GM15510 (cell line): ENCODE data around the gene SCIN.

ENCODE experiments used
- POLR2A ChIP-seq: IDR thresholded peaks from 3 replicates; pipeline ENCODE4 v1.6.1; 2011; ENCODE audit warnings: borderline replicate concordance; ENCODE audit not compliant: insufficient read length; ENCODE audit errors: extremely low read depth

Gene SCIN

DNA sequence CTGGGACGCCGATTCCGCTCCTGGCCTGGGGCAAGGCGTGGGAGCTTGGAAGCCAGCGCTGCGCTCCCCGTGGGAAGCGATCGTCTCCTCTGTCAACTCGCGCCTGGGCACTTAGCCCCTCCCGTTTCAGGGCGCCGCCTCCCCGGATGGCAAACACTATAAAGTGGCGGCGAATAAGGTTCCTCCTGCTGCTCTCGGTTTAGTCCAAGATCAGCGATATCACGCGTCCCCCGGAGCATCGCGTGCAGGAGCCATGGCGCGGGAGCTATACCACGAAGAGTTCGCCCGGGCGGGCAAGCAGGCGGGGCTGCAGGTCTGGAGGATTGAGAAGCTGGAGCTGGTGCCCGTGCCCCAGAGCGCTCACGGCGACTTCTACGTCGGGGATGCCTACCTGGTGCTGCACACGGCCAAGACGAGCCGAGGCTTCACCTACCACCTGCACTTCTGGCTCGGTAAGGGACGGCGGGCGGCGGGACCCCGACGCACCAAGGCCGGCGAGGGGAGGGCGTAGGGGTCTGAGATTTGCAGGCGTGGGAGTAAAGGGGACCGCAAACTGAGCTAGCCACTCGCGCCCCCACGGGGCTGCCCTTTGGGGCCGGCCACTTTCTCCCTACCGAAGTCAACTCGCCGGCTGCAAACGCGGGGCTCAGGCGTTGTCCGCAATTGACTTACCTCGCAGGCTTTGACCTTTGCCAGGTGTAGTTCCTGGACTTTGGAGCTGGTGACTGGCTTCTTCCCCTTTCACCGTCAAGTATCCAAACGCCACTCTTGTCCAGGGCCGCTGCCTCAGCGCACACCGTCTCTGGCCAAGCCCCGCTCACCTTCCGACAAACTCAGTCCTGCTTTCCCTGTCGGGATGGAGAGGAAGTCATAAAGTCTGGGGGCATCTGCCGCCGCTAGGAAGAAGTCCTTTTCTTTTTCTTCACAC lies at the start of gene SCIN:
Gene SCIN, plus strand, starts transcription at position 187 of the 928 bp plus-strand sequence. Its CDS starts 67 bp downstream, at position 254.
- TF ChIP-seq POLR2A, result no peak

DNA sequence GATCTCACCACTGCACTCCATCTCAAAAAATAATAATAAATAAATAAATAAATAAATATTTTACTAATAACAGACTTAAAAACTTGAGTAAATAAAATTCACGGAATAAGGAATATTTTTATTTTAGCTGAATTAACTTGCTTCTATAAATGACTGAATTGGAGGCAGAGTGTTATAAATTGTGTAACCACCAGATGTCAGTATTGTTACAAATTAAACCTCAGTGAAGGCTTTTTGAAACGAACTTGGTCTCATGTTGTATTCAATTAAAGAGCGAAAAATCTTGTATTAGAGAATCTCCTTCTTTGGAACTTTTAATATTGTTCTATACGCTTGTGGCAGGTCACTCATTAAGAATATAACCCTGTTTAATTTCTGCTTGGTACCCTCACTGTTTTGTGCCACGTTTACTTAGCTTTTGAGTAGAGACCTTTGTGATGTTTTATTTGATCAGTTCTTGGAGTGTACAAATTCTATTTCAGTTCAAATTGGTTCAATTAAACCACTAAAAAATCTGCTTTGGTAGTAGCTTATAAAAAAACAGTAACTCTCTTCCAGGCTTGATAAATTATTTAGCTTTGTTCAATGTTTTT lies 45.6 kb upstream of the SCIN start:
- no peak for TF ChIP-seq POLR2A

DNA sequence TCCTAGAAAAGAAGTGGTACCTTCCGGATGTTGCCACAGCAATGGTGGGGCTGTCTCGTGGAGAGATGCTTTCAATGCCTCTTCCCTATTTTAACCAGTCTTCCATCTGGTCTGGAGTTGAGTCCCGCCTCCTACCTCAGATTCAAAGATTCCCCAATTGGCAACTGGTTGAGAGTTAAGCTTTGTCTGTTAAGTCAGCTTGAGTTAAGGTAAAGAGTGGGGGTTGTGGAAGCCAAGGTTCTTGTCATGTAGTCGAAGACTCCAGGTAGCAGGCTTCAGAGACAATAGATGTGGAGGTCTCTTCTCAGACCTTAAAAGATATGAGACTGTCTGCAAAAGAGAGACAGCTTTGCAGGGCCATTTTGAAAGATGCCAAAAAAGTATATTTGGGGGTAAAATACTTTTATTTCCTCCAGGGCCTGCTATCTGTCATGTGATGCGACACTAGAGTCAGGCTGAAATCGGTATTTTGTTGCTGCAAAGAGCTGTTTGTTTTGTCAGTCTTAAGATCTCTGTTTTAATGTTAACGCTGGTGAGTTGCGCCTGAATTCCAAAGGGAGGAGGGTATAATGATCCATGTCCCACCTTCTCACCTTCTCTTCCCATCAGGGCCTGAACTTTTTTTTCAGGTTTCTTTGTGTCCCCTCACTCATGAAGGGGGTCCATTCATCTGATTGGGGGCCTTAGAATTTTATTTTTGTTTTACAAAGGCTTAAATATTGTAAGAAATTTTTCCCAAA lies 40.4 kb upstream of the SCIN start:
- no peak for TF ChIP-seq POLR2A

DNA sequence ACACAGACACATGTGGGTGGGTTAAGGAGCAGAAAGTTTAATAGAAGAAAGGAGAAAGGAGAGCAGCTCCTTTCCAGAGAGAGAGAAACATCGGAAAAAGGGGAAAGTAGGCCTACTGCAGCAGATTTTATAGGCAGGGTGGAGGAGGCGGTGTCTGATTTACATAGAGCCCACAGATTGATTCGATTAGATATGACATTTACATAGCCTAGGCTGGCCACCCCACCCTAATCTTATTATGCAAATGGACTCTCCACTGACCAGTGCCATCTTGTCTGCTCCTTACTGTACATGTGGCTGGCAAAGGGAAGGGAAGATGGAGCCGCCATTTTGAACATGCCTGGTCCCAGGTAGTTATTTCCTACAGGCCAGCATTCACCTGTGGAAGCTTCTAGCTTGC lies 38.7 kb upstream of the SCIN start:
- no peak for TF ChIP-seq POLR2A

DNA sequence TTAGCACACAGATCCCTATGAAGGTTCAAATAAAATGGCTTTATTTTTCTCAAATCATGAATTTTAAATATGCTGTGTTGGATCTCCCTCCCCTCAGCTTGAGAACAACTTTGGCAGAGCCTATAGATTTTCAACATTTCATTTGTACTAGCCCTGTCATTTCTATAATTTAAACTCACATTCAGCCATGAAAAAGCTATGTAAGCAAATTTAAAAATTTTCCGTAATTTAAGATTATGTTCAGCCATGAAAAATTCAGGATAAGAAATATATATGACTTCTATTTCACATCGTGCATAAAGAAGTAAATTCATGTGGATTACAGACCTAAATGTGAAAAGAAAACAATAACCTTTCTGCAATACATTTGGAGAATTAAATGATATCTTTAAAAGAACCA lies 36.5 kb upstream of the SCIN start:
- no peak for TF ChIP-seq POLR2A

DNA sequence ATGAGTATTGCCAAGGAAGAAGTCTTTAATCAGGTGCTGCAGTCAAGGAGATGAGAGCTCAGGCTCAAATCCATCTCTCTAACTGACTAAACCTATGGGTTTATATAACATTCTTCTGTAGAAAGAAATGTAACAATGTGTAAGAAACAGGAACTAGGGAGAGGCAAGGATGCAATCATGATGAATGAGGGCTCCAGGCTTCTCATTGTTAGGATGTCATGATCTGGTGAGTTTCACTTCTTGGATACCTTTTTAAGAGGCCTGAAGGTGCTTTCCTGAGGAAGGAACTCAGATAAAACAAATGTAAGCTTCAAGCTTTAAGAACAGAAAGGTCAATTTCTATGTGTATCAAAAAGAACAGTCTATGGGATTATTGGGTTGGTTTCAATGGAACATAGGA lies 30.8 kb upstream of the SCIN start:
- TF ChIP-seq POLR2A, result no peak

DNA sequence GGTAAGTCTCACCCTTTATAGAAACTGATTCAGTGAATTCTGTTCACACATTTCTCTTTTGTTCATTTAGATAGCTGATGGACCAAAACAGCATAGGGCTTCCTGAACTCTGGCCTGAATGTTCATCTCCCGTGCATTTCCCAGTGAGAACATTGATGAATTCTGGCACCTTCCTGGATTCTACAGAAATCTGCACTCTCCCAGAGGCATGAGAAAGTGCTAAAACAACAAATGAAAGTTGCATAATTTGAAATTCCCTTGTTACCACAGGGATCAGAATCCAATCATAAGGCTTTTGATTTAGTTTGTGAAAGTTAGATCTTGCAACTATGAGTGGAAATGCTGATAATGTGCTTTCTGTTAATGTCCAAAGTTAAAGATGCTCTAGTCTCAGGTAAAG lies 29.7 kb upstream of the SCIN start:
- TF ChIP-seq POLR2A, result no peak

DNA sequence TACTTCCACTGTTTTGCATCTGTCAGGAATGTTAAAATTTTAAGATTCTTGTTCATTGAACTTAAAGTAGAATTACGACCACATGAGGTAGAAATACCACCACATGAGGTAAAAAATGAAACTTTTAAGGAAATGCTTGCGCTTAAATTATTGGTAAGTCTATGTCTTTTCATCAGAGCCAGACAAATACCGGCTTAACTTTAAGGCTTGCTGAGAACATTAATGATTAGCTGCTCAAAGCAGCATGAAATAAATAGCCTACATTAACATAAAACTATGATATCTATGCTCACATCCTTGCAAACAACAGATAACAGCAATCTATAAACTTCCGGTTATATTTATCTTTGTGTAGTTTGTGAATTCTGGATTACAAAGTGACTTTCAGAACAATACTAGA lies 26.9 kb upstream of the SCIN start:
- no peak for TF ChIP-seq POLR2A

DNA sequence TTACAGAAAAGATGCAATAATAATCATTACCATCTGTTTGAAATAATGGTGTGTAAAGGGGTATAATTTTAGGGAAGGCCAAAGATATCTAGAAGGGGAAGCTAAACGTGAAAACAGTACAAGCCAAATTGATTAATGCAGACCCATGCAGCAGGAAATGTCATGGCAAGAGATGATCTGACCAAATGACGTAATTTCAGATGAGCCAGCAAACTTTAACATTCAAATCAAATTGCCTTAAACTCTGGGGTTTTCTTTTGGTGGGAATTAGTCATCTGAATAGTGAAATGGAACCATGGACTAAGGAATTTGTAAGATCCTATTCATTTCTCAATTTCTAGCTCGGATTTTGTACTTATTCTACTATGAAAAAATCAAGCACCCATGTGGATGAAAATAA lies 21.4 kb upstream of the SCIN start:
- TF ChIP-seq POLR2A, result no peak

DNA sequence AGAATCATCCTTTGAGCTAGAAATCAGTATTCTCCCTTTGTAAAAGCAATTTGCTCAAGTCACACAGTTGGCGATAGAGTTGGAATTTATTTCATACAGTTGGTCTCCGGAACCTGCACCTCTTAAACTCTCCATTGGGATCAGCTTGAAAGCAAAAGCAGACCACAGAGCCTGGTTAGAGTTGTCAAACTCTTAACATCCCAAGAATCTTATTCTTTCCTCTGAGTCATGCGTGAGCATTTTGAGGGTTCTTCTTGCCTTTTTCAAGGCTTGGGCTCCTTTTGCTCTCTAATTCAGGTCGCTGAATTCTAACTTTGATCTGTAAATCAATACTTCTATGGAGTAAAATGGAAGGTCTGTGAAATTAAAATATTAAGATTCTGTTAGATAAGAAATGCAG lies 19.6 kb upstream of the SCIN start:
- TF ChIP-seq POLR2A, result no peak

DNA sequence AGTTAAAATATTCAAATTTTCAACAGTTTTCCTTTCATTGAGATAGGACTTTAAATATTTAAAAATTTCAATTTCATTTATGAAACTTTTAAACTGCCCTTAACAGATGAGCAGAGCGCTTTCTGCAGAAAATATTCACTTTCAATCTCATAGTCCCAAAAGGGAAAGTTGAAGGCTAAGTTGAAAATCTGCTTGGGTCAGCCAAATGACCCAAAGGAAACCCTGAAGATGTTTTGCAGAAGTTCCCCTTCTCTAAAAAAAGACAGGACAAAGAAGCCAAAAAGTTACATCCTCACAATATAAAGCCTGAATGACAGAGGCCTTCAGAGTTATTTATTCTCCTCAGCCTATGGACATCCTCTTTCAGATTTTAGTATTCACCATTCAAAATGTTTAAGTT lies 17.6 kb upstream of the SCIN start:
- TF ChIP-seq POLR2A, result no peak

DNA sequence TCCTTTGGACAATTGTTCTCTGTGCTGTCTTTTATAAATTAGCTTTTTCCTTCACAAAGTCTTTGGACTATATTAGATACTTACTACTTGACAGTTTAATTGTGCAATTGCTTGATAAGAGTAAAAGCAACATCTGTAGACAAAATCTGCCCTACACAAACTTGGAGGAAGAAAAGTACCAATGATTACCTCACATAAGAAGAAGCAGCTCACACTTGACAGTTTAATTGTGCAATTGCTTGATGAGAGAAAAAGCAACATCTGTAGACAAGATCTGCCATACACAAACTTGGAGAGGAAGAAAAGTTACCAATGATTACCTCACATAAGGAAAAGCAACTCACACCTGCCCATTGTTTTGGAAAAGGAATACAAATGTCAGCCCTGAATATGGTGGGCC lies 17.1 kb upstream of the SCIN start:
- TF ChIP-seq POLR2A, result no peak

DNA sequence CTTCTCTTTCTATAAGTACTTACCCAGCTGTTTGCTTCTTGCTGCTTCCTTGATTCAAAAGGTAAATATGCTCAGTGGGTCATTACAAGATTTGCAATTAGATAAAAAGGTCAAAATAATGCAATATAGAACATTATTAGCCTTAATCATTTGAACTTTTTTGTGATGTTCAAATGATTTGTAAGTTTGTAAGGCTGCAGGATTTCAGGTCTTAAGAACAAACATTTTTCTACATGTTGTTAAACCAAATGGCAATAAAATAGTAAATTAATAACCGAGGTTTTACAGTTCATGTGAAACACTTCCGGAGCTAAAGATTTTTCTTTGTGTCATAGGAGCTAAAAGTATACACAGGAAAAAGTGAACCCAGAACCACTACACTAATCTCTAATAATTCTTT lies 16.2 kb upstream of the SCIN start:
- no peak for TF ChIP-seq POLR2A

DNA sequence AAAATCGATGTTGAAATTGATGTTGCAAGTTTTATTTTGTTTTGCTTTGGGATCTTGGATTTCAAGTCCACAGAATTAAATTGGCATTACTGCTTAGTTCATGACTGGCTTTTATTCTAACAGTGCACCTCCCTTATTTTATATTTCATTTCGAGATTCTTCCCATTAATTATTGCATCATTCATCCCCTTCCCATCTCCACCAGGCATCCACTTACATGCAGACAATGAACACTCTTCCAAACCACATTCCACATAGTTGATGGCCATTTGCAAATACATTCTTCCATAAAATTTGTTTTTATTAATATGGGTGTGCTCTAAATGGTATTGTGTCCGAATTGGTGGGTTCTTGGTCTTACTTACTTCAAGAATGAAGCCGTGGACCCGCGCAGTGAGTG lies 15.6 kb upstream of the SCIN start:
- TF ChIP-seq POLR2A, result no peak

DNA sequence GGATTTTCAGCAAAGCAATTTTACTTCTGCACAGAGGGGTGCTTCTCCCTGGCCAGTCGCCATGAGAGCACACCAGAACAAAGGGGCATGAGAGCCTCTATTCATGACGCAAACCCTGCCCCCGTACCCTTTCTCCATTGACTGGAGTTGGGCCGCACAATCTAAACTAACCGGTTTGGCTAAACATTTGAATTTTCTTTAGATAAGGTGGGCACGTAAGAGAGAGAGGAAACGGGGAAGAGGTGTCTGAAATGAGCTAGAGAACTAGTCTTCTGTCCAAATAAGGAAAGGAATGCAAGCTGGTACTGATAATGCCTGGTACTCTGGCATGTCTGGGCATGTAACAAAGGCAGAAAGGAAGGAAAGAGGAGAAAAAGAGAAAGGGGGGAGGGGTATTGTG lies 13.2 kb upstream of the SCIN start:
- no peak for TF ChIP-seq POLR2A

DNA sequence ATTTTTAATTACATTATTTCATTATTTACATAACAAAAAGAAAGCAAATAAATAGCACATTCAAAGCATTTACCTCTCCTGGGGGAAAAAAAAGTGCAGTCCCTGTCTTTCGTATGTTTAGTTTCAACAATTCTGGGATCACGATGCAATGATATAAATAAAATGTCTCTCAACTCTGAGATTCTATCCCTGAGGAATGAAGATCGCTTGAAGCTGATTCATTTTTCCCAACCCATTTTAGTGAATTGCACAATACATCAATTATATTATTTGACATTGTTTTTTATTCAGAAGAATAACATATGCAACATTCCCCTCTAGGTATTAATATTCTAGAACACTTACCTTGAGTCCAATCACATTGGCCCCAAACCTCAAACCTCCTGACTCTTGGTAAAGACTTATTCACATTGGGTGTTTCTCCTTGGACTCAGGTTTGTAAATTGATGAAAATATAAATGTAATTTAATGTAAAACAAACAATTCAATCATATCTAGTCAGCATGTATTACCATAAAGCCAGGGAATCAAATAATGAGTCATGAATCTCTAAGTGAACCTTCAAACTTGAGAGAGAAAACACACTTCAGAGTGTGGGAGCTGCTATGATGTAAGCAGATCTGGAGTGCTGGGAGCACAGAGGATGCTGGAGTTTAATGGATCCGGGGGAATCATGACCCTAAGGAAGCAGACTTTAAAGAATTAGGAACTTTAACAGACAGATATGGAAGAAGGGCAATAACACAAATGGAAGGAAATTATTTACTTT lies 5.3 kb upstream of the SCIN start:
- TF ChIP-seq POLR2A, result no peak

DNA sequence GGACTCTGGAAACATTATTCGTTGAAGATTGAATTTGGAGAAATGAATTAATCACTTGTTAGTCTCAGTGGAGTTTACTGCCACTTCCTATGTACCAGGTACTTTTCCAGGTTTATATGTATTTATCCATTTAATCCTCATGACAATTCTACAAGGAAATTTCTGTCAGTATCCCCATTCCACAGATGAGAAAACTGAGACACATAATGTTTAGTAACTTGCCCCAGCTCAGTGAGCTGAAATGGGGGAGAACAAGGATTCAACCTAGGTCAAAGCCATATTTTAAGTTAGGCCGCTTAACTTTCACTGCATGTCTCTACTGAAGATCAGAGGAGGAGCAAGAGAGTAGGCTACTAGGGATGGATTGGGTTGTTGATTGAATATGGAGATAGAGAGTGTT lies 4.6 kb upstream of the SCIN start:
- TF ChIP-seq POLR2A, result no peak
